C4-2B (cell line): ENCODE measurements around the gene FOXO3.

Source experiments
- CTCF ChIP-seq: fragments of 450-650 bp; conservative IDR thresholded peaks from 2 replicates; pipeline ENCODE4 v1.5.1; 2017; ENCODE audit warnings: mild to moderate bottlenecking
- ZFX ChIP-seq: fragments of 450-650 bp; IDR thresholded peaks from 2 replicates; pipeline ENCODE4 v1.6.1; 2017

- no peak for TF ChIP-seq CTCF
- no peak for TF ChIP-seq ZFX
Measured at GRCh38 chr6:108638993-108639392, 78.3 kb downstream of the FOXO3 start.
